H1 (cell line): Measurements from ENCODE around the gene NT5M. TPM values are rescaled to one million over a fixed set of nuclear protein-coding genes. Genes with fewer than 3 reads are reported as not detected.

ENCODE experiments used
- CTCF ChIA-PET: fragments of 300-600 bp; sonication (Branson Sonifier 250); formaldehyde crosslinking; loops from one replicate; lab custom pipeline; 2021; ENCODE audit not compliant: partially characterized antibody; lab: Charles Lee
- POLR2A ChIA-PET: fragments of 300-600 bp; sonication (Branson Sonifier 250); formaldehyde crosslinking; loops from one replicate; lab custom pipeline; 2021; ENCODE audit warnings: inconsistent platforms; ENCODE audit not compliant: partially characterized antibody; lab: Charles Lee
- DNase-seq, 2 experiments: peaks; one replicate each; pipeline versions ENCODE4 v3.0.0 to v3.0.0-alpha.2; 2010 to 2022; ENCODE audit warnings: low spot score in 2 of 2, low read depth in 1 of 2, mixed read lengths in 1 of 2
- FAIRE-seq: peaks from 2 replicates; lab custom pipeline; 2011; peaks lifted over from hg19 to GRCh38; lab: Jason Lieb, UNC
- H2AFZ ChIP-seq: 2 replicates; pipeline ENCODE4 v1.8.1; 2012; ENCODE audit warnings: low read length, inconsistent platforms
- H2AK5ac ChIP-seq: 2 replicates; pipeline ENCODE4 v1.6.1; 2013; ENCODE audit warnings: low read depth, low read length
- H2BK120ac ChIP-seq: replicated peaks from 2 replicates; pipeline ENCODE3; 2013; ENCODE audit warnings: low read depth, low read length, inconsistent platforms
- H2BK12ac ChIP-seq: 2 replicates; pipeline ENCODE4 v1.6.1; 2013; ENCODE audit warnings: low read depth, low read length
- H2BK15ac ChIP-seq: 2 replicates; pipeline ENCODE4 v1.6.1; 2013; ENCODE audit warnings: low read length
- H2BK20ac ChIP-seq: 2 replicates; pipeline ENCODE4 v1.6.1; 2013; ENCODE audit warnings: low read length
- H2BK5ac ChIP-seq: 2 replicates; pipeline ENCODE4 v1.6.1; 2013; ENCODE audit warnings: low read depth, low read length
- H3K14ac ChIP-seq: 2 replicates; pipeline ENCODE4 v1.6.1; 2013; ENCODE audit warnings: inconsistent platforms; ENCODE audit not compliant: insufficient read length
- H3K18ac ChIP-seq: 2 replicates; pipeline ENCODE4 v1.6.1; 2013; ENCODE audit warnings: low read length; ENCODE audit errors: extremely low read depth
- H3K23ac ChIP-seq: 2 replicates; pipeline ENCODE4 v1.6.1; 2013; ENCODE audit warnings: inconsistent platforms; ENCODE audit not compliant: insufficient read length
- H3K23me2 ChIP-seq: 2 replicates; pipeline ENCODE4 v1.6.1; 2013; ENCODE audit warnings: low read depth, low read length
- H3K27ac ChIP-seq: 2 replicates; pipeline ENCODE4 v1.6.1; 2011; ENCODE audit warnings: low read depth, low read length, inconsistent platforms
- H3K27me3 ChIP-seq, 4 experiments: replicated peaks in 1 of 4; 1 replicate in 1 of 4; 2 replicates in 3 of 4; pipeline versions ENCODE4 v1.6.1 to v1.8.1; 2011 to 2013; ENCODE audit warnings: low read length in 3 of 4, mild to moderate bottlenecking in 3 of 4, inconsistent platforms in 2 of 4, mixed read lengths in 2 of 4, moderate library complexity in 1 of 4; ENCODE audit not compliant: control insufficient read depth in 3 of 4, insufficient read depth in 3 of 4; ENCODE audit errors: extremely low read depth in 1 of 4
- H3K36me3 ChIP-seq, 4 experiments: 2 replicates each; pipeline versions ENCODE4 v1.6.1 to v1.8.1; 2011 to 2013; ENCODE audit warnings: mild to moderate bottlenecking in 4 of 4, low read length in 3 of 4, moderate library complexity in 2 of 4, control low read depth in 1 of 4, inconsistent platforms in 1 of 4; ENCODE audit not compliant: insufficient read depth in 4 of 4, control insufficient read depth in 2 of 4
- H3K4ac ChIP-seq: replicated peaks from 2 replicates; pipeline ENCODE3; 2013; ENCODE audit warnings: low read length, low read depth, mixed read lengths, inconsistent platforms; ENCODE audit not compliant: insufficient read length
- H3K4me1 ChIP-seq, 4 experiments: replicated peaks in 1 of 4; 1 replicate in 1 of 4; 2 replicates in 3 of 4; pipeline versions ENCODE4 v1.6.1 to v1.8.1; 2011 to 2013; ENCODE audit warnings: low read length in 3 of 4, inconsistent platforms in 2 of 4, mixed read lengths in 1 of 4; ENCODE audit not compliant: insufficient read depth in 4 of 4, control insufficient read depth in 3 of 4
- H3K4me2 ChIP-seq, 2 experiments: 2 replicates each; pipeline versions ENCODE4 v1.6.1 to v1.8.1; 2011 to 2013; ENCODE audit warnings: low read depth in 2 of 2, low read length in 2 of 2, control low read depth in 1 of 2, inconsistent platforms in 1 of 2, mild to moderate bottlenecking in 1 of 2; ENCODE audit not compliant: insufficient read depth in 1 of 2
- H3K4me3 ChIP-seq, 4 experiments: fragments of 200-600, 300-600 bp in 1 of 4; sonication (generic), shearing (Covaris generic), sonication (Bioruptor Twin) in 1 of 4; 2 replicates each; pipeline versions ENCODE4 v1.5.1 to v1.8.1; 2011 to 2016; ENCODE audit warnings: low read length in 4 of 4, low read depth in 3 of 4, control low read depth in 2 of 4, inconsistent platforms in 2 of 4, mild to moderate bottlenecking in 2 of 4, mixed read lengths in 1 of 4, moderate library complexity in 1 of 4; ENCODE audit not compliant: insufficient read depth in 2 of 4; ENCODE audit errors: extremely low read depth in 1 of 4
- H3K56ac ChIP-seq: replicated peaks from 2 replicates; pipeline ENCODE3; 2013; ENCODE audit warnings: low read depth, mild to moderate bottlenecking, mixed read lengths, low read length, inconsistent platforms; ENCODE audit not compliant: insufficient read length
- H3K79me1 ChIP-seq: 2 replicates; pipeline ENCODE4 v1.6.1; 2013; ENCODE audit warnings: low read depth, low read length, control low read depth
- H3K79me2 ChIP-seq, 2 experiments: 2 replicates each; pipeline versions ENCODE4 v1.6.1 to v1.8.1; 2012 to 2013; ENCODE audit warnings: low read length in 2 of 2, mild to moderate bottlenecking in 2 of 2, inconsistent platforms in 1 of 2; ENCODE audit not compliant: insufficient read depth in 2 of 2, control insufficient read depth in 1 of 2
- H3K9ac ChIP-seq, 4 experiments: replicated peaks in 1 of 4; 1 replicate in 1 of 4; 2 replicates in 3 of 4; pipeline versions ENCODE4 v1.6.1 to v1.8.1; 2011 to 2013; ENCODE audit warnings: low read depth in 3 of 4, low read length in 3 of 4, control low read depth in 2 of 4, mild to moderate bottlenecking in 2 of 4, moderate library complexity in 2 of 4, inconsistent platforms in 1 of 4; ENCODE audit errors: extremely low read depth in 1 of 4
- H3K9me3 ChIP-seq, 2 experiments: 2 replicates each; pipeline versions ENCODE4 v1.6.1 to v1.8.1; 2012 to 2013; ENCODE audit warnings: mild to moderate bottlenecking in 2 of 2, moderate library complexity in 2 of 2, control low read depth in 1 of 2, inconsistent platforms in 1 of 2, low read depth in 1 of 2, low read length in 1 of 2, mixed read lengths in 1 of 2; ENCODE audit not compliant: insufficient read depth in 2 of 2
- H4K20me1 ChIP-seq, 2 experiments: replicated peaks in 1 of 2; 2 replicates each; pipeline versions ENCODE3 to v1.8.1; 2011 to 2013; ENCODE audit warnings: inconsistent platforms in 2 of 2, low read length in 2 of 2, mild to moderate bottlenecking in 1 of 2; ENCODE audit not compliant: insufficient read depth in 2 of 2, control insufficient read depth in 1 of 2
- H4K5ac ChIP-seq: 2 replicates; pipeline ENCODE4 v1.6.1; 2013; ENCODE audit warnings: low read length, low read depth, mixed read lengths, inconsistent platforms; ENCODE audit not compliant: insufficient read length
- H4K8ac ChIP-seq: 2 replicates; pipeline ENCODE4 v1.8.0; 2013; ENCODE audit warnings: mild to moderate bottlenecking, moderate library complexity, low read length, inconsistent platforms; ENCODE audit not compliant: insufficient read depth; ENCODE audit errors: extremely low read depth
- H4K91ac ChIP-seq: replicated peaks from 2 replicates; pipeline ENCODE3; 2013; ENCODE audit warnings: low read length, mixed read lengths, inconsistent platforms; ENCODE audit not compliant: insufficient read length
- CTCF ChIP-seq, 3 experiments: IDR thresholded peaks; 1 replicate in 2 of 3; 2 replicates in 1 of 3; pipeline versions ENCODE4 v1.5.1 to v1.6.1; 2011; ENCODE audit warnings: low read length in 3 of 3, mild to moderate bottlenecking in 3 of 3, inconsistent platforms in 2 of 3, low read depth in 1 of 3, moderate library complexity in 1 of 3; ENCODE audit not compliant: insufficient read depth in 1 of 3; ENCODE audit errors: control extremely low read depth in 1 of 3
- EZH2 ChIP-seq: fragments of 200-600 bp; sonication (generic); IDR thresholded peaks from 2 replicates; pipeline ENCODE4 v1.7.1; 2012; ENCODE audit warnings: low read depth, mild to moderate bottlenecking, moderate library complexity, low read length, inconsistent platforms; ENCODE audit not compliant: severe bottlenecking
- KDM1A ChIP-seq: fragments of 200-600, 300-600 bp; sonication (generic); IDR thresholded peaks from 2 replicates; pipeline ENCODE4 v1.7.1; 2016; ENCODE audit warnings: mild to moderate bottlenecking, low read length, borderline replicate concordance
- SAP30 ChIP-seq: fragments of 300-600 bp; sonication (generic); IDR thresholded peaks from 2 replicates; pipeline ENCODE4 v1.7.1; 2012; ENCODE audit warnings: low read length, moderate library complexity, mild to moderate bottlenecking, inconsistent platforms; ENCODE audit not compliant: insufficient read depth, insufficient replicate concordance
- SP1 ChIP-seq: IDR thresholded peaks from 2 replicates; pipeline ENCODE4 v1.6.1; 2011; ENCODE audit warnings: low read depth, low read length
- TBP ChIP-seq: IDR thresholded peaks from 2 replicates; pipeline ENCODE4 v1.6.1; 2011; ENCODE audit warnings: low read depth, low read length, improper control_type of control experiment
- WGBS, 2 experiments: shearing (Covaris generic) in 1 of 2; methylation state at CpG; one replicate each; pipeline versions ENCODE4 v1.1.6 to v1.1.7; 2013 to 2015; ENCODE audit warnings: low lambda C conversion rate in 2 of 2, mixed read lengths in 2 of 2, inconsistent platforms in 1 of 2, low coverage in 1 of 2, missing lambda C conversion rate in 1 of 2; ENCODE audit not compliant: insufficient replicate concordance in 2 of 2, insufficient coverage in 1 of 2, insufficient read length in 1 of 2; ENCODE audit errors: extremely low coverage in 1 of 2, missing lambda C conversion rate in 1 of 2; 5-methylcytosine and 5-hydroxymethylcytosine counted together
- polyA plus RNA-seq, 7 experiments: library from polyadenylated mRNA; depleted of rRNA in 3 of 7; stranded (reverse) in 5 of 7; unstranded in 2 of 7; fragments of >200 nt in 5 of 7; fragments of 200-250 nt in 2 of 7; gene quantifications; 1 replicate in 5 of 7; 2 replicates in 1 of 7; 4 replicates in 1 of 7; pipeline versions ENCODE4 v1.2.1 to v1.2.3, GENCODE V29; 2011 to 2013; ENCODE audit warnings: missing spikeins in 2 of 7, mixed read lengths in 2 of 7
- total RNA-seq: library from RNA; stranded (reverse); fragmentation: NEBNext Ultra II Directional; extraction: Animal tissue kit (Norgen Biotek cat#: 25700); gene quantifications from 2 replicates; pipeline ENCODE4 v1.2.1, GENCODE V29; 2021

NT5M gene
- total and polyA plus RNA-seq, 2 of the 8 experiments (the other 6 are each of a cell fraction or from before 2014, with no cell fraction given): 7.6 to 18.2 TPM

- WGBS, 2 experiments: 73% methylated on average over 2 of the region's 3 CpGs; no CpG with 5 or more reads in 1 of the 2 experiments
- Histone ChIP-seq H3K4me3 (no peak overlapping the region), H2AK5ac (no peak overlapping the region), H4K91ac (no peak overlapping the region), H4K20me1 (no peaks in the 10 kb centered on the region), H3K4me1 (peaks cover 0 to 10% (median 1%) of the 10 kb centered on the region in 4 experiments; a peak in 5 of 7 replicates), H3K79me2 (no peaks in the 10 kb centered on the region), H2BK120ac (no peak overlapping the region), H3K56ac (no peak overlapping the region), H4K8ac (no peak overlapping the region), H3K9ac (no peak overlapping the region), H2BK12ac (no peak overlapping the region), H2BK15ac (no peak overlapping the region), H3K23ac (no peak overlapping the region), H3K9me3 (no peaks in the 10 kb centered on the region), H3K27ac (no peak overlapping the region), H3K79me1 (no peaks in the 10 kb centered on the region), H3K4me2 (no peak overlapping the region), H3K18ac (no peak overlapping the region), H3K27me3 (no peaks in the 10 kb centered on the region), H3K4ac (no peak overlapping the region), H3K23me2 (no peaks in the 10 kb centered on the region), H2BK5ac (no peak overlapping the region), H3K36me3 (no peaks in the 10 kb centered on the region), H3K14ac (no peak overlapping the region), H4K5ac (no peak overlapping the region), H2AFZ (no peak overlapping the region), H2BK20ac (no peak overlapping the region)
- DNase-seq (no peak), FAIRE-seq (no peak)
- TF ChIP-seq SP1 (no peak), TBP (no peak), CTCF (IDR thresholded peaks at IDR 0.05; ENCODE audit: control extremely low read depth in 1 of 3, insufficient read depth in 1 of 3, low read depth in 1 of 3, low read length in 3 of 3) (no peak), SAP30 (no peak), KDM1A (no peak), EZH2 (no peak)
- ChIA-PET POLR2A (no interaction called here), CTCF (interaction anchor here (0.7 to 5.6 kb wide), 6 partner anchors 9 to 329 kb away, joined by 3 to 55 read pairs (median 6); no protein-coding TSS in a partner anchor)
Measured at GRCh38 chr17:17358060-17358751, 55.0 kb downstream of the NT5M start.
